HG03066 (cell line): ENCODE measurements around the gene RGS2.

Experiments used
- ATAC-seq: cut with Tn5 transposase; IDR thresholded peaks from one replicate; pipeline ENCODE4 v1.9.1; 2021; ENCODE audit warnings: low read depth; ENCODE audit not compliant: unreplicated experiment

RGS2 gene

DNA sequence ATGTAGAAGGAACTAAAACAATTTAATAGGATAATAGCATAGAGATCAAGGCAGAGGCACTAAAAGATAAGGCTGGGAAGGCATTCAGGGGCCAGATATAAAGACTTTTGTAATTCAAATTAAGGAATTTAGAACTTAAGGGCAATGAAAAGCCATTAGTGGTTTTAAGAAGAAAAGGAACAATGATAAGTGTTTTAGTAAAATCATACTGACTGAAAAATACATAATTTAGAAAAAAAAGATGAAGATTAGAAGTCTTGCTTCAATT is 14.1 kb upstream of the RGS2 start:
- ATAC-seq: no peak

DNA sequence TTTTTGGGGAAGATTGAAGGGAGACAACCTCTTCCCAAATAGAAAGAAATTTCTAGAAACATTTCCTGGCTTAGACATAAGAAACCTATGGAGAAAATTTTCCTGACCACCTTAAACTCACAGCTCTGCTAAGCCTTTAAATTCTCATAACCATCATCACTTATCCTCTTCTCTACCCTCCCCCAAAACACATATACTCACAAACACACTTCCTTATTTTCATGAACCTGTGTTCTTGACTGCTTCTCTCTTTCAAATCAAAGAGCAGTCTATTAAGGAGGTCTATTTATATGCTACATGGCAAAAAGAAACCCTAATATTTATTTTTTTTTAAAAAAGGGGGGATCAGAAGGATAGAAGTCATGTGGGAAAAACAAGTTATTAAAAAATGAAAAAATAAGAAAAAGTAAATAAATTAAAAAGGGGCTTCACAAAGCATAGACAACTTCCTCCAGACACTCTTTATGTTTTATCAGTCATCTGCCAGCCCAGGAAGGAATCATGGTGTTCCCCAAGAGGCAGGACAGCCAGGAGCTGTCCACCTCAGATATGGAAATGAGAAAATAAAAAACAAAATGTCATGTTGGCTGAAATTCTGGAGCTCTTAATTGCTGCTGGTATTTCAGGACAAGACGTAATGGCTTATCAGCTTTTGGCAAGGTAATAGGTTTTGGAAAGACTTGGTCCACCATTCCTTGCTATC is 12.8 kb upstream of the RGS2 start:
- no peak for ATAC-seq

GRCh38 chr1:192797143-192797542 is 11.7 kb upstream of the RGS2 start:
- ATAC-seq: no peak

- no peak for ATAC-seq
Measured at GRCh38 chr1:192797891-192798290, 10.9 kb upstream of the RGS2 start.

DNA sequence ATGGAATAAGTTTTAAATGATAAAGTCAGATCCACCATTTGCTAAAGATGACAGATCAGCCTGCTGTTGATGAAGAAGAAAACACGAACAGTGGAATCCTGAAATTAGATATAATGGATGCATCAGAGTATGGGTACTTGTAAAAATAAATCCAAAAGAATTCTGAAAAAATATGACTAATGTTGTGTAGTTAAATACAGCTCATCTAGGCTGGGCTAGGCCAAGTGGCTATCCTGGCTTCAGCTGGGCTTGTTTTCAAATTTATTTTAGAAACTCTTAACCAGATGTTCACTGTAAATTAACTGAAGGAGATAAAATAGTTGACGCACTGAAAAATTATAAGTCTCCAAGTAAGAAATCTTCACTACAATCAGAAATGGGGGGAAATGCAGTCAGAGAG is 7.4 kb upstream of the RGS2 start:
- no peak for ATAC-seq

- no peak for ATAC-seq
Measured at GRCh38 chr1:192802406-192802805, 6.4 kb upstream of the RGS2 start.

- ATAC-seq: no peak
Measured at GRCh38 chr1:192803501-192803900, 5.3 kb upstream of the RGS2 start.

DNA sequence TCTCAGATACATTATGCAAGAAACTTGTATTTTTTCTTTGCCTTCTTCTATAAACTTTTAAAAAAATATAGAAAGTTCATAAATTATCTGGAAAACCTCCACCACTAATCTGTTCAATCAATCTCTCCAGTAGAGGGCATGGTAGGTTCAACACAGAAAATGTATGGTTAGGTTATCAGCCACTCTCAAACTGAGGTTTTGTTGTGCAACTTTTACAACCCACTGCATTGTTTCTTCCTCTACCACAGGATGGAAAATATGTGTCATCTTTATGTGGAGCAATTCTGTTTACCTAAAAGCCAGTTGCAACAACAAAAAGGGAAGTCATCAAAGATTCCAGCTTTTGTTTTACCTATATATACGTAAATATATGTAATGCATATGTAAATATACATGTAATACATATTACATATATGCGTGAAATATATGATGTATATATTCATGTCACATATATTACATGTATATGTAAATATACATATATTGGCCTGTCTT is 3.0 kb upstream of the RGS2 start:
- ATAC-seq: peak; percentile 20

- ATAC-seq: peak; percentile 36
Measured at GRCh38 chr1:192807211-192808162, 1.4 kb upstream of the RGS2 start.

DNA sequence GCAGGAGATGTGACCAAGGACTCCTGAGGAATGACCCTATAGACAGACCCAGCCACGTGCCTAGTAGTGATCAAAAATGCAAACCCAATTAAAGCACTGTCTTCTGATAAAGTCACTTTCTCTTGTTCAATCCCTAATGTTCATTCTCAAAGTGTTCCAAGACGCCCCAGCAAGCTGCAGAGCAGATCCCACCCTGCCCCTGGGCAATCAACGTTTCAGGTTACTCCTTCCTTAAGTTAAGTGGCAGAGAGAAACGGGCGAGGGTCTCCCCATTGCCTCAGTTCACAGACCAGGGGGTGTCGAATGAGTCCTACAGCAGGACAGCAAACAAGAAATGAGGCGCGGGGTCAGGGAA is 699 bp upstream of the RGS2 start:
- no peak for ATAC-seq

DNA sequence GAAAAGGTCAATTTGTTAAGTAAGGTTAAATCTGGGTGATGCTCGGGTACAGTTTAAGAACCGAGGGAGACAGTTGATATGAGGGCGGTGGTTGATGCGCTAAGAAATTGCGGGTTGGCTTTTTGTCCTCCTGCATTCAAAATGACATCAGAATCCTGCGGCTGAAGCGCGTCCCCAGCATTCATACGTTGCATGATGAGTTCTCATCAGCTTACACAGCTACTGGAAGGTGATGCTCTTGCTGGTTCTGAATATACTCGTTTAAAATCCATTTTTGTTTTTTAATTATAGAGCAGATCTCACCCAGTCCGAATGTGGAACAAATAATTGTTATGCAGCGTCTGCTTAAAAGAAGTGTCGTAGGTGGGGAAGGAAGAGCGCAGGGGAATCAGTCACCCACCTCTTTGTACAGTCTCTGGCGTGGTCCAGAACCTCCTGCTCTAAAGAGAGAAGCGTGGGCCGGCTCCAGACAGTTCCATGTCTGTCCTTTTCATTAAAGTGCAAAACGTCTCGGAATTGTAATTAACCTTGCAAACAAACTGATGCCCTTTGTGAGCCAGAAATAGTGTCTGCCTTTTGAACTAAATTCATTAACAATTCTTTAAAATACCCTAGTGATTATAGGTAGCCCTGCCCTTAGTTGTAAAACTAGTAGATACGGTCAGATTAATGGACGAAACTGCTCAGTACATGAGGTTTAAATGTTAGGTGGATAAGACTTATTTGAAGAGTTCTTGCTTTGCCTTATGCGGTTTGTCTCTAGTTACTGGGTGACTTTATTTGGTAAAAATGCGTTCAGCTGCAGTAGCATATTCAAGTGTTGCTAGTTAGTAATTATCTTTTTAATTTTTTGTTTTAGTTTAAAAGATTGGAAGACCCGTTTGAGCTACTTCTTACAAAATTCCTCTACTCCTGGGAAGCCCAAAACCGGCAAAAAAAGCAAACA is 741 bp downstream of the RGS2 start:
- ATAC-seq: peak; percentile 2

- ATAC-seq: peak; percentile 15
Measured at GRCh38 chr1:192810253-192810880, 1.5 kb downstream of the RGS2 start.

DNA sequence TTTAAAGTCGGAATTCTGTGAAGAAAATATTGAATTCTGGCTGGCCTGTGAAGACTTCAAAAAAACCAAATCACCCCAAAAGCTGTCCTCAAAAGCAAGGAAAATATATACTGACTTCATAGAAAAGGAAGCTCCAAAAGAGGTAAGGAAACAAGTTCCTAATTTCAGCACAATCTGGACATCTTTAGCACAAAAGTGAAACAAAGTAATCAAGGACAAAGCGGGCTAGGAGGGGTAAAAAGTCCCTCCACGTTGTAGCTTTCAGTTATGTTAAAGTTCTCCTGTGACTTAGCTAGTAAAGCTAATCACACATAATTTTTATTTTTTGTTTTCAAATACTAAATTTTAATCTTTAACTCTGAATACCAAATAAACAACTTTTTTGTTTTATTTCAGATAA is 2.2 kb downstream of the RGS2 start:
- ATAC-seq: no peak

DNA sequence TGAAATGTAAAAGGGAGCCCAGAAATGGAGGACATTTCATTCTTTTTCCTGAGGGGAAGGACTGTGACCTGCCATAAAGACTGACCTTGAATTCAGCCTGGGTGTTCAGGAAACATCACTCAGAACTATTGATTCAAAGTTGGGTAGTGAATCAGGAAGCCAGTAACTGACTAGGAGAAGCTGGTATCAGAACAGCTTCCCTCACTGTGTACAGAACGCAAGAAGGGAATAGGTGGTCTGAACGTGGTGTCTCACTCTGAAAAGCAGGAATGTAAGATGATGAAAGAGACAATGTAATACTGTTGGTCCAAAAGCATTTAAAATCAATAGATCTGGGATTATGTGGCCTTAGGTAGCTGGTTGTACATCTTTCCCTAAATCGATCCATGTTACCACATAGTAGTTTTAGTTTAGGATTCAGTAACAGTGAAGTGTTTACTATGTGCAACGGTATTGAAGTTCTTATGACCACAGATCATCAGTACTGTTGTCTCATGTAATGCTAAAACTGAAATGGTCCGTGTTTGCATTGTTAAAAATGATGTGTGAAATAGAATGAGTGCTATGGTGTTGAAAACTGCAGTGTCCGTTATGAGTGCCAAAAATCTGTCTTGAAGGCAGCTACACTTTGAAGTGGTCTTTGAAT is 2.9 kb downstream of the RGS2 start:
- ATAC-seq: no peak

DNA sequence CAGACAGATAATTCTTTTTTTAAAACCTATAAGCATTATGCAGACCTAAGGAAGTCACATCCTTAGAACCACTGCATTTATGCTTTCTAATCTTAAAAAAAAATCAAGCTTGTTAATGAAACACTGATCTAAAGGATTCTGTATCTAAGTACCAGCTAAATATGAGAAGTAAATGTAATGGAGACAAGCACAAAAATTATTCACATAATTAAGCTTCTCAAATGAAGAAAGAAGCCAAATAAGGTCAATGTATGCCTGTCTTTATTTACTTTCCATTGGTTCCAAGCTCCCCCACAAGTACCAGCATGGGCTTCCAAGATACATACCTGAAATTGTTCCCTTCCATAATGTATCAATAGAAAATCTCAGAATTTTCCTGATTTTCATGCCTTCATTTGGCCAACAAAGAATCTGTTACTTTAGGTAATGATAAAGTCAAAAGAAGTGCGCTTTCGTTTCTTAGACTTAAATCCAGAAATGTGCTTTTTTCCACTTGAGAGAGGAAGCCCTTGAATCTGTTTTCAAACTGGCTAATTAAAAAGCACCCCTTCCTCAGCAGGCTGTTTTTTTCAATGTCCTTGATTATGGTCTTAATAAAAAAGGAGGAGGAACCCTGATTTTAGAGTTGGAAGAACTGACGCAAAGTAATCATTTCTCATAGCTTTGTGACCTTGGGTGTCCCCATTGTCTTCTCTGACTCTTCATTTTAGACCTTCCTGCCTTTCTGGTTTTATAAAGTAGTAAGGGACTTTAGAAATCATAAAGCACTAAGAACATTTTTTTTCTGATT is 3.8 kb downstream of the RGS2 start:
- no peak for ATAC-seq

DNA sequence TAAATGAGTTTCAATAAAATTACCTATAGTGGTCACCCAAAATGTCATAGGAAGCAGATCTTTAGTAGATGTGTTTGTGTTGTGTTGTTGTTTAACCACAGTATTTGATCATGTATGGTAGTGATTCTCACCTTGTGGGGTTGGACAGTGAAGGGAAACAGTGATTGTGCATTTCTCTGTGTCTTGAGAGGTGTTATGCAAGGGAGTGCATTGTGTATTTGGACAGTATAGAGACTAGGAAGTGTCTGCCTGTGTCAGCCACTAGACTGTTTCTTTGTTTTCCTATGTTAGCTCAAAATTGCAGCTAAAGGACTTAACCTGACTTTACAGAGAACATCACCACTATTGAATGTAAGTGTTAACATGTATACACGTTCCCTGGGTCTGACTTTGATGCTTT is 6.0 kb downstream of the RGS2 start:
- no peak for ATAC-seq

- no peak for ATAC-seq
Measured at GRCh38 chr1:192817246-192817645, 8.4 kb downstream of the RGS2 start.

DNA sequence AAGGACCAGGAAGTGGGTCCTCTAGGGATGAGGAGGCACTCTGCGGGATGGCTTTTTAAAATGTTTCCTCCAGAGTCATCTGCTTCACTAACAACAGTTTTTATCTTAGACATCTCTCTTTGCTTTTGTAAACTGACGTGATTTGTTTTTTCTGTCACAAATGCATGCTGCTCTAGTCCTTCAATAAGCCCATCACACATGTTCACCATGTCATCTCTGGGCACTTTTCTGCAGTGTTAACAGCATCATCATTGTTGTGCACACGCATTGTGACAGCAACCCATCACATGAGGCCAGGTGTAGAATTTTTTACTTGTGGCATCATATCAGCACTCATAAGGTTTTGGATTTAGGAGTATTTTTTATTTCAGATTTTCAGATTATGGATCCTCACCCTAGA is 12.5 kb downstream of the RGS2 start:
- ATAC-seq: no peak

GRCh38 chr1:192824511-192824910 is 15.7 kb downstream of the RGS2 start:
- ATAC-seq: no peak
